Gastroesophageal sphincter (tissue), 4 donors: ENCODE data around the gene ROBO1. TPM values are rescaled to one million over a fixed set of nuclear protein-coding genes. Genes with fewer than 3 reads are reported as not detected.

Experiments used
- ATAC-seq: fragments of 150-250 bp; one replicate; pipeline ENCODE4 v1.9.1; 2016; ENCODE audit warnings: mild to moderate bottlenecking, moderate library complexity
- H3K27ac ChIP-seq, 4 donors: fragments of 200-600 bp; sonication (generic) in 3 of 4; 1 replicate in 3 of 4; 2 replicates in 1 of 4; pipeline ENCODE4 v1.5.1; 2016 to 2019
- H3K27me3 ChIP-seq: fragments of 200-600 bp; sonication (generic); one replicate; pipeline ENCODE4 v1.5.1; 2019
- H3K36me3 ChIP-seq, 2 donors: fragments of 200-600 bp; sonication (generic); one replicate each; pipeline ENCODE4 v1.5.1; 2019; ENCODE audit warnings: control low read depth in 1 of 2
- H3K4me1 ChIP-seq, 3 donors: fragments of 200-600 bp; sonication (generic); 1 replicate in 2 of 3; 2 replicates in 1 of 3; pipeline ENCODE4 v1.5.1; 2016 to 2019; ENCODE audit warnings: control low read depth in 2 of 3
- H3K4me3 ChIP-seq, 2 donors: fragments of 200-600 bp; sonication (generic); one replicate each; pipeline ENCODE4 v1.5.1; 2019; ENCODE audit warnings: mild to moderate bottlenecking in 1 of 2, moderate library complexity in 1 of 2
- H3K9me3 ChIP-seq, 3 donors: fragments of 200-600 bp; sonication (generic); one replicate each; pipeline ENCODE4 v1.5.1; 2017 to 2019; ENCODE audit warnings: control low read depth in 2 of 3
- EP300 ChIP-seq: sonication (generic); formaldehyde crosslinking; IDR thresholded peaks from one replicate; pipeline ENCODE4 v1.6.1; 2017; ENCODE audit warnings: antibody characterized with exemption, mild to moderate bottlenecking
- POLR2A ChIP-seq, 2 donors: fragments of 450-650 bp; IDR thresholded peaks; one replicate each; pipeline ENCODE4 v1.6.1; 2017; ENCODE audit warnings: antibody characterized with exemption in 2 of 2, mild to moderate bottlenecking in 2 of 2, moderate library complexity in 1 of 2
- POLR2AphosphoS5 ChIP-seq: sonication (generic); formaldehyde crosslinking; IDR thresholded peaks from one replicate; pipeline ENCODE4 v1.6.1; 2017; ENCODE audit warnings: antibody characterized with exemption
- WGBS, 2 donors: methylation state at CpG; one replicate each; pipeline ENCODE4 v1.1.5; 2018; ENCODE audit warnings: low coverage in 1 of 2; 5-methylcytosine and 5-hydroxymethylcytosine counted together
- total RNA-seq, 4 donors: library from RNA; depleted of rRNA; stranded (reverse); fragments of >200 nt; gene quantifications; one replicate each; pipeline ENCODE4 v1.1.0, GENCODE V29; 2016
- TF ChIP-seq, protein P1 (sequence below), 4 experiments: fragments of 200-600 bp in 2 of 4; fragments of 450-650 bp in 2 of 4; sonication (generic) in 1 of 4; IDR thresholded peaks; one replicate each; pipeline ENCODE4 v1.5.1; 2017 to 2019; ENCODE audit warnings: antibody characterized with exemption in 4 of 4, mild to moderate bottlenecking in 2 of 4, moderate library complexity in 2 of 4

ROBO1 gene
- total RNA-seq, 4 donors from 2014 or later, result 9.7 to 15.3 (median 12.9) TPM

- 74 to 86% methylated on average over 10 of the region's 10 CpGs for WGBS, 2 donors
- no peaks in the 10 kb centered on the region for H3K27me3 ChIP-seq
- no peaks in the 10 kb centered on the region for H3K9me3 ChIP-seq
- no peaks in the 10 kb centered on the region for H3K36me3 ChIP-seq
- no peak for TF ChIP-seq POLR2A (IDR thresholded peaks at IDR 0.05)
- no peak for ATAC-seq
- no peak overlapping the region for H3K27ac ChIP-seq
- no peaks in the 10 kb centered on the region for H3K4me1 ChIP-seq
- no peak overlapping the region for H3K4me3 ChIP-seq
Measured at GRCh38 chr3:79568938-79569337, 198.9 kb downstream of the ROBO1 start.

- Histone ChIP-seq H3K27ac (no peak overlapping the region), H3K9me3 (no peaks in the 10 kb centered on the region), H3K36me3 (no peaks in the 10 kb centered on the region), H3K4me1 (no peaks in the 10 kb centered on the region), H3K27me3 (no peaks in the 10 kb centered on the region), H3K4me3 (no peak overlapping the region)
- no peak for ATAC-seq
- 43 to 82% methylated on average over 1 of the region's 1 CpG for WGBS, 2 donors
- TF ChIP-seq POLR2AphosphoS5, result no peak
- TF ChIP-seq POLR2A (IDR thresholded peaks at IDR 0.05), result no peak
- TF ChIP-seq EP300, result no peak
- TF ChIP-seq, protein P1, sequence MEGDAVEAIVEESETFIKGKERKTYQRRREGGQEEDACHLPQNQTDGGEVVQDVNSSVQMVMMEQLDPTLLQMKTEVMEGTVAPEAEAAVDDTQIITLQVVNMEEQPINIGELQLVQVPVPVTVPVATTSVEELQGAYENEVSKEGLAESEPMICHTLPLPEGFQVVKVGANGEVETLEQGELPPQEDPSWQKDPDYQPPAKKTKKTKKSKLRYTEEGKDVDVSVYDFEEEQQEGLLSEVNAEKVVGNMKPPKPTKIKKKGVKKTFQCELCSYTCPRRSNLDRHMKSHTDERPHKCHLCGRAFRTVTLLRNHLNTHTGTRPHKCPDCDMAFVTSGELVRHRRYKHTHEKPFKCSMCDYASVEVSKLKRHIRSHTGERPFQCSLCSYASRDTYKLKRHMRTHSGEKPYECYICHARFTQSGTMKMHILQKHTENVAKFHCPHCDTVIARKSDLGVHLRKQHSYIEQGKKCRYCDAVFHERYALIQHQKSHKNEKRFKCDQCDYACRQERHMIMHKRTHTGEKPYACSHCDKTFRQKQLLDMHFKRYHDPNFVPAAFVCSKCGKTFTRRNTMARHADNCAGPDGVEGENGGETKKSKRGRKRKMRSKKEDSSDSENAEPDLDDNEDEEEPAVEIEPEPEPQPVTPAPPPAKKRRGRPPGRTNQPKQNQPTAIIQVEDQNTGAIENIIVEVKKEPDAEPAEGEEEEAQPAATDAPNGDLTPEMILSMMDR (IDR thresholded peaks at IDR 0.05), result no peak
Measured at GRCh38 chr3:79564192-79564591, 203.6 kb downstream of the ROBO1 start.

GRCh38 chr3:79560698-79561097, 207.1 kb downstream of the ROBO1 start:
- Histone ChIP-seq H3K4me3 (no peak overlapping the region), H3K9me3 (no peaks in the 10 kb centered on the region), H3K36me3 (no peaks in the 10 kb centered on the region), H3K4me1 (no peaks in the 10 kb centered on the region), H3K27me3 (no peaks in the 10 kb centered on the region), H3K27ac (no peak overlapping the region)
- TF ChIP-seq, protein P1 (IDR thresholded peaks at IDR 0.05), result no peak
- TF ChIP-seq POLR2AphosphoS5, result no peak
- no peak for TF ChIP-seq POLR2A (IDR thresholded peaks at IDR 0.05)
- TF ChIP-seq EP300, result no peak
- WGBS, 2 donors, result 67 to 68% methylated on average over 4 of the region's 4 CpGs
- ATAC-seq, result no peak

- no peak for ATAC-seq
- TF ChIP-seq, protein P1 (IDR thresholded peaks at IDR 0.05), result no peak
- TF ChIP-seq EP300 (no peak), POLR2AphosphoS5 (no peak), POLR2A (IDR thresholded peaks at IDR 0.05) (no peak)
- Histone ChIP-seq H3K27me3 (no peaks in the 10 kb centered on the region), H3K4me3 (no peak overlapping the region), H3K36me3 (no peaks in the 10 kb centered on the region), H3K4me1 (no peaks in the 10 kb centered on the region), H3K27ac (no peak overlapping the region), H3K9me3 (no peaks in the 10 kb centered on the region)
- 54 to 68% methylated on average over 6 of the region's 6 CpGs for WGBS, 2 donors
Measured at GRCh38 chr3:79558943-79559342, 208.9 kb downstream of the ROBO1 start.

GRCh38 chr3:79555655-79556054, 212.1 kb downstream of the ROBO1 start:
- Histone ChIP-seq H3K4me3 (no peak overlapping the region), H3K27ac (no peak overlapping the region), H3K9me3 (no peaks in the 10 kb centered on the region), H3K4me1 (no peaks in the 10 kb centered on the region), H3K36me3 (no peaks in the 10 kb centered on the region), H3K27me3 (no peaks in the 10 kb centered on the region)
- TF ChIP-seq POLR2A (IDR thresholded peaks at IDR 0.05) (no peak), POLR2AphosphoS5 (no peak), EP300 (no peak)
- TF ChIP-seq, protein P1 (IDR thresholded peaks at IDR 0.05), result no peak
- 80 to 95% methylated on average over 1 of the region's 1 CpG for WGBS, 2 donors
- no peak for ATAC-seq
